GM12873 (cell line): ENCODE measurements around the gene SPOCK1.

Source experiments
- CTCF ChIP-seq: IDR thresholded peaks from 2 replicates; pipeline ENCODE4 v1.5.1; 2012; ENCODE audit warnings: low read depth, mild to moderate bottlenecking, moderate library complexity, low read length, control low read depth; ENCODE audit not compliant: insufficient read depth; ENCODE audit errors: missing control alignments

Gene SPOCK1

GRCh38 chr5:137357436-137357835 lies 141.7 kb downstream of the SPOCK1 start:
- no peak for TF ChIP-seq CTCF

- no peak for TF ChIP-seq CTCF
These were observed 143.0 kb downstream of the SPOCK1 start for GRCh38 chr5:137356127-137356526.

GRCh38 chr5:137355708-137356107 lies 143.4 kb downstream of the SPOCK1 start:
- TF ChIP-seq CTCF, result no peak

GRCh38 chr5:137352095-137352494 lies 147.0 kb downstream of the SPOCK1 start:
- TF ChIP-seq CTCF, result no peak

GRCh38 chr5:137350791-137351190 lies 148.3 kb downstream of the SPOCK1 start:
- TF ChIP-seq CTCF, result no peak

GRCh38 chr5:137348759-137349158 lies 150.4 kb downstream of the SPOCK1 start:
- TF ChIP-seq CTCF, result no peak

GRCh38 chr5:137347865-137348264 lies 151.3 kb downstream of the SPOCK1 start:
- no peak for TF ChIP-seq CTCF
